Measurements from ENCODE around the gene PTPRD. TPM values are rescaled to one million over a fixed set of nuclear protein-coding genes. Genes with fewer than 3 reads are reported as not detected.
A peak's percentile ranks its signal among the peaks of the same experiment; 100 is the strongest.

PTPRD gene
- total RNA-seq, 1 donor from 2014 or later, result 136 TPM

GRCh38 chr9:10434412-10434811 lies 178.4 kb downstream of the PTPRD start:
- no peak overlapping the region for H3K9ac ChIP-seq
- H2AFZ ChIP-seq (replicated peaks), result peak overlapping the region; percentile 3
- H3K4me1 ChIP-seq, result peaks cover 14% of the 10 kb centered on the region
- no peaks in the 10 kb centered on the region for H3K9me3 ChIP-seq (ENCODE audit: low read depth)
- no peaks in the 10 kb centered on the region for H3K36me3 ChIP-seq
- no peaks in the 10 kb centered on the region for H3K79me2 ChIP-seq (ENCODE audit: low read depth)
- Mint-ChIP-seq H3K4me3 (no peak overlapping the region), H3K36me3 (no peaks in the 10 kb centered on the region), H3K27ac (no peak overlapping the region), H3K27me3 (ENCODE audit: insufficient read depth, low read depth) (no peaks in the 10 kb centered on the region), H3K9me3 (no peaks in the 10 kb centered on the region), H3K4me1 (no peaks in the 10 kb centered on the region)
- H3F3A ChIP-seq (ENCODE audit: low read depth), result no peaks in the 10 kb centered on the region
- H3K27me3 ChIP-seq, result no peaks in the 10 kb centered on the region
- peak overlapping the region; percentile 51 for H3K4me2 ChIP-seq
- no peak for TF ChIP-seq EZH2phosphoT487 (IDR thresholded peaks at IDR 0.05)
- TF ChIP-seq, protein P1, sequence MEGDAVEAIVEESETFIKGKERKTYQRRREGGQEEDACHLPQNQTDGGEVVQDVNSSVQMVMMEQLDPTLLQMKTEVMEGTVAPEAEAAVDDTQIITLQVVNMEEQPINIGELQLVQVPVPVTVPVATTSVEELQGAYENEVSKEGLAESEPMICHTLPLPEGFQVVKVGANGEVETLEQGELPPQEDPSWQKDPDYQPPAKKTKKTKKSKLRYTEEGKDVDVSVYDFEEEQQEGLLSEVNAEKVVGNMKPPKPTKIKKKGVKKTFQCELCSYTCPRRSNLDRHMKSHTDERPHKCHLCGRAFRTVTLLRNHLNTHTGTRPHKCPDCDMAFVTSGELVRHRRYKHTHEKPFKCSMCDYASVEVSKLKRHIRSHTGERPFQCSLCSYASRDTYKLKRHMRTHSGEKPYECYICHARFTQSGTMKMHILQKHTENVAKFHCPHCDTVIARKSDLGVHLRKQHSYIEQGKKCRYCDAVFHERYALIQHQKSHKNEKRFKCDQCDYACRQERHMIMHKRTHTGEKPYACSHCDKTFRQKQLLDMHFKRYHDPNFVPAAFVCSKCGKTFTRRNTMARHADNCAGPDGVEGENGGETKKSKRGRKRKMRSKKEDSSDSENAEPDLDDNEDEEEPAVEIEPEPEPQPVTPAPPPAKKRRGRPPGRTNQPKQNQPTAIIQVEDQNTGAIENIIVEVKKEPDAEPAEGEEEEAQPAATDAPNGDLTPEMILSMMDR (IDR thresholded peaks at IDR 0.05), result no peak
- TF ChIP-seq EZH2 (IDR thresholded peaks at IDR 0.05), result no peak
- no peak overlapping the region for H3K27ac ChIP-seq
- no peak for DNase-seq (ENCODE audit: low spot score)
- H4K20me1 ChIP-seq (ENCODE audit: low read depth), result no peaks in the 10 kb centered on the region
- no peak overlapping the region for H3K4me3 ChIP-seq

DNA sequence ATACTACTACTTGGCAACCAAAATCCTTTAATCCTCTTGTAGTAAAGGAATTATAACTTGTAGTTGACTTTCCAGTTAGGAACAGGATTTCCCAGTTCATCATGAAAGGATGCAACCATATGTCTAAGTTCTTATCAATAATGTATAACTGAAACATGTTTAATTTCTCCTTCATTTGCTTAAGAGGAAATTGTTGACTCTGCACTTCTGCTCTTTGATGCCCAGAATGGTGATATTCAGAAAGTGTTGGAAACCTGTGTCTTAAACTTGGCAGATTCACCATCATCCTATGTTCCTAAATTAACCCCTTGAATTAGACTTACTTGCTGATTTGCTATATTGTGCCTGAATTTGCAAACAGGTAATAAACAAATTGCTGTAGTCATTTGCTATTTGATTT lies 201.5 kb downstream of the PTPRD start:
- H3K27me3 ChIP-seq, result no peaks in the 10 kb centered on the region
- no peaks in the 10 kb centered on the region for H3K36me3 Mint-ChIP-seq
- no peak overlapping the region for H3K4me3 ChIP-seq

GRCh38 chr9:10403283-10403682 lies 209.5 kb downstream of the PTPRD start:
- Histone ChIP-seq H3K36me3 (no peaks in the 10 kb centered on the region), H3F3A (ENCODE audit: low read depth) (no peaks in the 10 kb centered on the region), H3K9ac (no peak overlapping the region), H3K4me2 (no peak overlapping the region), H3K4me1 (no peaks in the 10 kb centered on the region), H3K27ac (no peak overlapping the region), H4K20me1 (ENCODE audit: low read depth) (no peaks in the 10 kb centered on the region), H3K79me2 (ENCODE audit: low read depth) (no peaks in the 10 kb centered on the region), H3K4me3 (no peak overlapping the region), H2AFZ (replicated peaks) (no peak overlapping the region), H3K27me3 (no peaks in the 10 kb centered on the region), H3K9me3 (ENCODE audit: low read depth) (no peaks in the 10 kb centered on the region)
- TF ChIP-seq EZH2phosphoT487 (IDR thresholded peaks at IDR 0.05), result no peak
- TF ChIP-seq EZH2 (IDR thresholded peaks at IDR 0.05), result no peak
- TF ChIP-seq, protein P1 (IDR thresholded peaks at IDR 0.05), result no peak
- no peaks in the 10 kb centered on the region for H3K36me3 Mint-ChIP-seq
- no peak for DNase-seq (ENCODE audit: low spot score)
- H3K4me1 Mint-ChIP-seq, result no peaks in the 10 kb centered on the region
- no peak overlapping the region for H3K27ac Mint-ChIP-seq
- H3K4me3 Mint-ChIP-seq, result no peak overlapping the region
- no peaks in the 10 kb centered on the region for H3K9me3 Mint-ChIP-seq
- H3K27me3 Mint-ChIP-seq (ENCODE audit: insufficient read depth, low read depth), result no peaks in the 10 kb centered on the region

More for the DNA sequence above, 201.5 kb downstream of the PTPRD start:
- no peaks in the 10 kb centered on the region for H3K9me3 ChIP-seq (ENCODE audit: low read depth)
- Mint-ChIP-seq H3K4me1 (no peaks in the 10 kb centered on the region), H3K4me3 (no peak overlapping the region), H3K27ac (no peak overlapping the region), H3K27me3 (ENCODE audit: insufficient read depth, low read depth) (no peaks in the 10 kb centered on the region), H3K9me3 (no peaks in the 10 kb centered on the region)
- H3K9ac ChIP-seq, result no peak overlapping the region
- no peak for DNase-seq (ENCODE audit: low spot score)
- no peaks in the 10 kb centered on the region for H4K20me1 ChIP-seq (ENCODE audit: low read depth)
- TF ChIP-seq, protein P1 (IDR thresholded peaks at IDR 0.05), result no peak
- no peak for TF ChIP-seq EZH2 (IDR thresholded peaks at IDR 0.05)
- TF ChIP-seq EZH2phosphoT487 (IDR thresholded peaks at IDR 0.05), result no peak
- H3K79me2 ChIP-seq (ENCODE audit: low read depth), result no peaks in the 10 kb centered on the region
- no peak overlapping the region for H2AFZ ChIP-seq (replicated peaks)
- H3F3A ChIP-seq (ENCODE audit: low read depth), result no peaks in the 10 kb centered on the region
- no peaks in the 10 kb centered on the region for H3K36me3 ChIP-seq
- H3K4me1 ChIP-seq, result no peaks in the 10 kb centered on the region
- H3K4me2 ChIP-seq, result no peak overlapping the region
- H3K27ac ChIP-seq, result no peak overlapping the region

Data from neural progenitor cell (in vitro differentiated cells).